Measurements from ENCODE around the gene CSF1R.

Gene CSF1R

DNA sequence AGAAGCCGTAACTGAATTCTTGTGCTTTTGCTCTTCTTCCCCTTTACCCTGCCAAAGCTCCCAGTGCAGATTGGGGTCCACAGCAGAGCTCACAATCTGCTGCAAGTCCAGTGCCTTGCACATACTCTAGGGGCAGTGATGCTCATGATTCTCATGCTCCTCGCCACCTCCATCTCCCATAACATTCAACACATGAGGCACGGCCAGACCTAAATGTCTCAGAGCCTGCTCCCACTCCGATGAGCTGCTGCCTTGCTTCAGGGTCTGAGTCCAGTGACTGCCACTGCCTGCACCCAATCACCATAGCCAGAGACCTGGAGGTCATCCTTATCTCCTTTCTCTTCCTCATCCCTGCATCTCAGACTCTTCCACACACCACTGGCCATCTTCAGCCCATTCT, 10.5 kb downstream of the CSF1R start:
- H3K27ac ChIP-seq (ENCODE audit: extremely low read depth, low read depth, low read length) = no peak overlapping the region
- no peaks in the 10 kb centered on the region for H3K36me3 ChIP-seq (ENCODE audit: control insufficient read depth in 2 of 2, insufficient read depth in 1 of 2, low read length in 2 of 2)
- no peak overlapping the region for H3K4me3 ChIP-seq (ENCODE audit: low read depth, low read length)
- CTCF ChIA-PET = interaction anchor here (0.6 to 0.7 kb wide), 2 partner anchors 27 to 664 kb away, joined by 3 read pairs; no protein-coding TSS in a partner anchor
- H3K9me3 ChIP-seq (ENCODE audit: control insufficient read depth, insufficient read depth, low read depth, low read length) = no peaks in the 10 kb centered on the region
- H3K4me1 ChIP-seq (ENCODE audit: control insufficient read depth, insufficient read depth, low read length) = no peaks in the 10 kb centered on the region
- TF ChIP-seq ZNF121 (tag by site-specific recombination; IDR thresholded peaks at IDR 0.05) = no peak
- TF ChIP-seq ZNF48 (tag by site-specific recombination; IDR thresholded peaks at IDR 0.05) = no peak
- POLR2A ChIA-PET = no interaction called here

DNA sequence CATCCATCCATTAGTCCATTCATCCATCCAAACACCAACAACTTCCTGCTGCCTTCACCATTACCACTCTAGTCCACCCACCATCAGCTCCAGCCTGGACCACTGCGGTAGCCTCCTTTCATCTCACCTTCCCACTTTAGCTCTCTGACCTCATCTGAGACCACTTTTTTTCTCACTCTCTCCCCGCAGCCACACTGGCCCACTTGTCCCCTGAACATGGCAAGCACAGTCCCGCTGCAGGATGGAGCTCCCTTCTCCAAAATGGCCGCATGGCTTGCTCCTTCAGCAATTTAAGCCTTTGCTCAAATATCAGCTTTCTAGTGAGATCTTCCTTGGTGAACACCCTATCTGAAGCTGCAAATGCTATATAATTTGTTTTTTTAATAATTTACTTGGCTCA, 11.1 kb downstream of the CSF1R start:
- Histone ChIP-seq H3K4me3 (ENCODE audit: low read depth, low read length) (no peak overlapping the region), H3K36me3 (ENCODE audit: control insufficient read depth in 2 of 2, insufficient read depth in 1 of 2, low read length in 2 of 2) (no peaks in the 10 kb centered on the region), H3K9me3 (ENCODE audit: control insufficient read depth, insufficient read depth, low read depth, low read length) (no peaks in the 10 kb centered on the region), H3K27ac (ENCODE audit: extremely low read depth, low read depth, low read length) (no peak overlapping the region), H3K4me1 (ENCODE audit: control insufficient read depth, insufficient read depth, low read length) (no peaks in the 10 kb centered on the region)
- TF ChIP-seq, protein P1, sequence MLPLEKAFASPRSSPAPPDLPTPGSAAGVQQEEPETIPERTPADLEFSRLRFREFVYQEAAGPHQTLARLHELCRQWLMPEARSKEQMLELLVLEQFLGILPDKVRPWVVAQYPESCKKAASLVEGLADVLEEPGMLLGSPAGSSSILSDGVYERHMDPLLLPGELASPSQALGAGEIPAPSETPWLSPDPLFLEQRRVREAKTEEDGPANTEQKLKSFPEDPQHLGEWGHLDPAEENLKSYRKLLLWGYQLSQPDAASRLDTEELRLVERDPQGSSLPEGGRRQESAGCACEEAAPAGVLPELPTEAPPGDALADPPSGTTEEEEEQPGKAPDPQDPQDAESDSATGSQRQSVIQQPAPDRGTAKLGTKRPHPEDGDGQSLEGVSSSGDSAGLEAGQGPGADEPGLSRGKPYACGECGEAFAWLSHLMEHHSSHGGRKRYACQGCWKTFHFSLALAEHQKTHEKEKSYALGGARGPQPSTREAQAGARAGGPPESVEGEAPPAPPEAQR (tag by site-specific recombination; IDR thresholded peaks at IDR 0.05) = no peak
- TF ChIP-seq TRIM28 (IDR thresholded peaks at IDR 0.05; ENCODE audit: borderline replicate concordance, low read length) (no peak), PRDM1 (tag by site-specific recombination; IDR thresholded peaks at IDR 0.05) (no peak), ZNF660 (tag by site-specific recombination; IDR thresholded peaks at IDR 0.05) (no peak), ZSCAN16 (tag by site-specific recombination; IDR thresholded peaks at IDR 0.05) (no peak), KLF1 (tag by site-specific recombination; IDR thresholded peaks at IDR 0.05) (no peak), ZNF677 (tag by site-specific recombination; IDR thresholded peaks at IDR 0.05) (no peak), ZNF654 (tag by site-specific recombination; IDR thresholded peaks at IDR 0.05; ENCODE audit: low read depth) (no peak), ZNF184 (tag by site-specific recombination; IDR thresholded peaks at IDR 0.05) (no peak), REPIN1 (tag by site-specific recombination; IDR thresholded peaks at IDR 0.05; ENCODE audit: low read depth) (no peak), ZNF146 (tag by site-specific recombination; IDR thresholded peaks at IDR 0.05) (no peak), KLF16 (tag by site-specific recombination; IDR thresholded peaks at IDR 0.05) (no peak), ZNF701 (tag by site-specific recombination; IDR thresholded peaks at IDR 0.05) (no peak), BCL11B (tag by site-specific recombination; IDR thresholded peaks at IDR 0.05; ENCODE audit: low read depth) (no peak)
- TF ChIP-seq, protein P2, sequence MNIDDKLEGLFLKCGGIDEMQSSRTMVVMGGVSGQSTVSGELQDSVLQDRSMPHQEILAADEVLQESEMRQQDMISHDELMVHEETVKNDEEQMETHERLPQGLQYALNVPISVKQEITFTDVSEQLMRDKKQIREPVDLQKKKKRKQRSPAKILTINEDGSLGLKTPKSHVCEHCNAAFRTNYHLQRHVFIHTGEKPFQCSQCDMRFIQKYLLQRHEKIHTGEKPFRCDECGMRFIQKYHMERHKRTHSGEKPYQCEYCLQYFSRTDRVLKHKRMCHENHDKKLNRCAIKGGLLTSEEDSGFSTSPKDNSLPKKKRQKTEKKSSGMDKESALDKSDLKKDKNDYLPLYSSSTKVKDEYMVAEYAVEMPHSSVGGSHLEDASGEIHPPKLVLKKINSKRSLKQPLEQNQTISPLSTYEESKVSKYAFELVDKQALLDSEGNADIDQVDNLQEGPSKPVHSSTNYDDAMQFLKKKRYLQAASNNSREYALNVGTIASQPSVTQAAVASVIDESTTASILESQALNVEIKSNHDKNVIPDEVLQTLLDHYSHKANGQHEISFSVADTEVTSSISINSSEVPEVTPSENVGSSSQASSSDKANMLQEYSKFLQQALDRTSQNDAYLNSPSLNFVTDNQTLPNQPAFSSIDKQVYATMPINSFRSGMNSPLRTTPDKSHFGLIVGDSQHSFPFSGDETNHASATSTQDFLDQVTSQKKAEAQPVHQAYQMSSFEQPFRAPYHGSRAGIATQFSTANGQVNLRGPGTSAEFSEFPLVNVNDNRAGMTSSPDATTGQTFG (tag by site-specific recombination; IDR thresholded peaks at IDR 0.05; ENCODE audit: borderline replicate concordance) = no peak
- TF ChIP-seq, protein P3, sequence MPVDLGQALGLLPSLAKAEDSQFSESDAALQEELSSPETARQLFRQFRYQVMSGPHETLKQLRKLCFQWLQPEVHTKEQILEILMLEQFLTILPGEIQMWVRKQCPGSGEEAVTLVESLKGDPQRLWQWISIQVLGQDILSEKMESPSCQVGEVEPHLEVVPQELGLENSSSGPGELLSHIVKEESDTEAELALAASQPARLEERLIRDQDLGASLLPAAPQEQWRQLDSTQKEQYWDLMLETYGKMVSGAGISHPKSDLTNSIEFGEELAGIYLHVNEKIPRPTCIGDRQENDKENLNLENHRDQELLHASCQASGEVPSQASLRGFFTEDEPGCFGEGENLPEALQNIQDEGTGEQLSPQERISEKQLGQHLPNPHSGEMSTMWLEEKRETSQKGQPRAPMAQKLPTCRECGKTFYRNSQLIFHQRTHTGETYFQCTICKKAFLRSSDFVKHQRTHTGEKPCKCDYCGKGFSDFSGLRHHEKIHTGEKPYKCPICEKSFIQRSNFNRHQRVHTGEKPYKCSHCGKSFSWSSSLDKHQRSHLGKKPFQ (tag by site-specific recombination; IDR thresholded peaks at IDR 0.05) = no peak
- TF ChIP-seq, protein P4, sequence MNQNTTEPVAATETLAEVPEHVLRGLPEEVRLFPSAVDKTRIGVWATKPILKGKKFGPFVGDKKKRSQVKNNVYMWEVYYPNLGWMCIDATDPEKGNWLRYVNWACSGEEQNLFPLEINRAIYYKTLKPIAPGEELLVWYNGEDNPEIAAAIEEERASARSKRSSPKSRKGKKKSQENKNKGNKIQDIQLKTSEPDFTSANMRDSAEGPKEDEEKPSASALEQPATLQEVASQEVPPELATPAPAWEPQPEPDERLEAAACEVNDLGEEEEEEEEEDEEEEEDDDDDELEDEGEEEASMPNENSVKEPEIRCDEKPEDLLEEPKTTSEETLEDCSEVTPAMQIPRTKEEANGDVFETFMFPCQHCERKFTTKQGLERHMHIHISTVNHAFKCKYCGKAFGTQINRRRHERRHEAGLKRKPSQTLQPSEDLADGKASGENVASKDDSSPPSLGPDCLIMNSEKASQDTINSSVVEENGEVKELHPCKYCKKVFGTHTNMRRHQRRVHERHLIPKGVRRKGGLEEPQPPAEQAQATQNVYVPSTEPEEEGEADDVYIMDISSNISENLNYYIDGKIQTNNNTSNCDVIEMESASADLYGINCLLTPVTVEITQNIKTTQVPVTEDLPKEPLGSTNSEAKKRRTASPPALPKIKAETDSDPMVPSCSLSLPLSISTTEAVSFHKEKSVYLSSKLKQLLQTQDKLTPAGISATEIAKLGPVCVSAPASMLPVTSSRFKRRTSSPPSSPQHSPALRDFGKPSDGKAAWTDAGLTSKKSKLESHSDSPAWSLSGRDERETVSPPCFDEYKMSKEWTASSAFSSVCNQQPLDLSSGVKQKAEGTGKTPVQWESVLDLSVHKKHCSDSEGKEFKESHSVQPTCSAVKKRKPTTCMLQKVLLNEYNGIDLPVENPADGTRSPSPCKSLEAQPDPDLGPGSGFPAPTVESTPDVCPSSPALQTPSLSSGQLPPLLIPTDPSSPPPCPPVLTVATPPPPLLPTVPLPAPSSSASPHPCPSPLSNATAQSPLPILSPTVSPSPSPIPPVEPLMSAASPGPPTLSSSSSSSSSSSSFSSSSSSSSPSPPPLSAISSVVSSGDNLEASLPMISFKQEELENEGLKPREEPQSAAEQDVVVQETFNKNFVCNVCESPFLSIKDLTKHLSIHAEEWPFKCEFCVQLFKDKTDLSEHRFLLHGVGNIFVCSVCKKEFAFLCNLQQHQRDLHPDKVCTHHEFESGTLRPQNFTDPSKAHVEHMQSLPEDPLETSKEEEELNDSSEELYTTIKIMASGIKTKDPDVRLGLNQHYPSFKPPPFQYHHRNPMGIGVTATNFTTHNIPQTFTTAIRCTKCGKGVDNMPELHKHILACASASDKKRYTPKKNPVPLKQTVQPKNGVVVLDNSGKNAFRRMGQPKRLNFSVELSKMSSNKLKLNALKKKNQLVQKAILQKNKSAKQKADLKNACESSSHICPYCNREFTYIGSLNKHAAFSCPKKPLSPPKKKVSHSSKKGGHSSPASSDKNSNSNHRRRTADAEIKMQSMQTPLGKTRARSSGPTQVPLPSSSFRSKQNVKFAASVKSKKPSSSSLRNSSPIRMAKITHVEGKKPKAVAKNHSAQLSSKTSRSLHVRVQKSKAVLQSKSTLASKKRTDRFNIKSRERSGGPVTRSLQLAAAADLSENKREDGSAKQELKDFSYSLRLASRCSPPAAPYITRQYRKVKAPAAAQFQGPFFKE (tag by site-specific recombination; IDR thresholded peaks at IDR 0.05; ENCODE audit: borderline replicate concordance) = no peak
- TF ChIP-seq, protein P5, sequence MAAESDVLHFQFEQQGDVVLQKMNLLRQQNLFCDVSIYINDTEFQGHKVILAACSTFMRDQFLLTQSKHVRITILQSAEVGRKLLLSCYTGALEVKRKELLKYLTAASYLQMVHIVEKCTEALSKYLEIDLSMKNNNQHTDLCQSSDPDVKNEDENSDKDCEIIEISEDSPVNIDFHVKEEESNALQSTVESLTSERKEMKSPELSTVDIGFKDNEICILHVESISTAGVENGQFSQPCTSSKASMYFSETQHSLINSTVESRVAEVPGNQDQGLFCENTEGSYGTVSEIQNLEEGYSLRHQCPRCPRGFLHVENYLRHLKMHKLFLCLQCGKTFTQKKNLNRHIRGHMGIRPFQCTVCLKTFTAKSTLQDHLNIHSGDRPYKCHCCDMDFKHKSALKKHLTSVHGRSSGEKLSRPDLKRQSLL (tag by site-specific recombination; IDR thresholded peaks at IDR 0.05) = no peak
- CTCF ChIA-PET = interaction anchor here (0.7 kb wide), 1 partner anchor 664 kb away, joined by 3 read pairs; no protein-coding TSS in a partner anchor
- POLR2A ChIA-PET = no interaction called here

All from HEK293 (cell line).